K562 treated with DMSO at 1 percent for 4 hours (cell line): ENCODE measurements around the gene TMEM232. TPM values are rescaled to one million over a fixed set of nuclear protein-coding genes. Genes with fewer than 3 reads are reported as not detected.

Experiments used
- total RNA-seq: library from RNA; unstranded; fragments of 300-600 nt; gene quantifications from 2 replicates; pipeline ENCODE4 v1.2.3, GENCODE V29; 2022; ENCODE audit not compliant: insufficient read depth

Gene TMEM232
- 2.9 TPM in 1 of 2 replicates, not detected in the other for total RNA-seq

GRCh38 chr5:110726249-110727024 is at the start of gene TMEM232:
Gene TMEM232 (minus strand): TSS chr5:110726671. CDS start chr5:110667352, 59,319 bp downstream.

GRCh38 chr5:110738812-110739651 is 12.6 kb upstream of the TMEM232 start, which contains the start of gene SLC25A46:
Gene SLC25A46 (plus strand): TSS chr5:110739007. CDS start chr5:110739120, 113 bp downstream.

Other genes starting within 250 kb of the TMEM232 start
- gene SLC25A46, start 12.3 kb upstream of the TMEM232 start, total RNA-seq: 22.7 and 28.1 TPM in 2 replicates